ENCODE results near the gene VPS13C.

VPS13C gene

DNA sequence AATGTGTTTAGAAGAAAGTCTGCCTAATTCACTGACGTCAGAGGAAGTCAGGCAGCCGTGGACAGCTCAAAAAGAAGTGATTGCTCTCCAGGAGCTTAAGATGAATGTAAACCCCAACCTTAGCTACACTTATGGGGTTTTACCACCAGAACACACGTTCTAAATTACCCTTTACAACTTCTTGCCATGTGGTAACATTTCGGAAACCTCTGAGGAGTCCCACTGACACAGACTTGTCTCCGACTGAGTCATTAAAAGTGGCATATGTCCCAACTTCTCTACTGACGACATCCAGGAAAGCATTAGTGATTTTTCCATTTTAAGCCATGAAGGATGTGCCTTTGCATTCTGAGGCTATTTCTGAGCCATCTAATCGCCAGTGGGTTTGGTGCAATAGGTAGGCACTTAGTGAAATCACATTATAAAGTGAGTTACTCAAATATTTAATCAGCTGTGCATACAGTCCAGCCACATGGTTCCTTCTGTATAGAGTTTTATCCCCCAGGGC lies 38.9 kb upstream of the VPS13C start:
- Histone ChIP-seq H3K27me3 (ENCODE audit: control insufficient read depth in 1 of 2, insufficient read depth in 2 of 2, low read length in 2 of 2) (peaks cover 0 to 4% of the 10 kb centered on the region in 2 donors), H3K27ac (ENCODE audit: low read length) (no peak overlapping the region), H3K9me3 (ENCODE audit: control insufficient read depth in 2 of 2, low read length in 2 of 2) (no peaks in the 10 kb centered on the region), H3K9ac (ENCODE audit: low read length in 2 of 2) (no peak overlapping the region), H3K4me1 (ENCODE audit: control insufficient read depth, insufficient read depth, low read length) (no peaks in the 10 kb centered on the region), H3K4me3 (ENCODE audit: low read length in 2 of 2) (no peak overlapping the region), H3K36me3 (ENCODE audit: control insufficient read depth in 2 of 2, insufficient read depth in 2 of 2, low read length in 2 of 2) (no peaks in the 10 kb centered on the region)

- Histone ChIP-seq H3K4me3 (ENCODE audit: low read length in 2 of 2) (no peak overlapping the region), H3K9me3 (ENCODE audit: control insufficient read depth in 2 of 2, low read length in 2 of 2) (no peaks in the 10 kb centered on the region), H3K4me1 (ENCODE audit: control insufficient read depth, insufficient read depth, low read length) (no peaks in the 10 kb centered on the region), H3K27ac (ENCODE audit: low read length) (no peak overlapping the region), H3K36me3 (ENCODE audit: control insufficient read depth in 2 of 2, insufficient read depth in 2 of 2, low read length in 2 of 2) (no peaks in the 10 kb centered on the region), H3K9ac (ENCODE audit: low read length in 2 of 2) (no peak overlapping the region), H3K27me3 (ENCODE audit: control insufficient read depth in 1 of 2, insufficient read depth in 2 of 2, low read length in 2 of 2) (peaks cover 0 to 4% of the 10 kb centered on the region in 2 donors)
Observed at GRCh38 chr15:62094388-62094787, 34.1 kb upstream of the VPS13C start.

DNA sequence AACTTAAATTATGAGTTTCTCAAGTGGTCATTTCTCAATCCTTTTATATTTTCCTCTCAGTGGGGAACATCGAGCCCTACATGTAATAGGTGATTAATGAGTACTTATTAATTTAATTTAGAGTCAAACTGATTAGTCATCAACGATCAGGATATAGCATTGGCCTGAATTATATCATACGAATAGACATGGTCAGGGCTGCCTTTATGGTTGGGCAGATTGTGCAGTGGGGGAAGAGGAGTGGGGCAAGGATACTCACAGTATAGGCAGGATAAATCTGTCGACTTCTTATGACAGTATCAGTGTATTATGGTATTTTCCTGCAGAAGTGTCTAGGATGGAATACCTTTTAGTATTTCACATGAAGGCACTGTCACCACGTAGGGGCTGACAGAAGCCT lies 33.6 kb upstream of the VPS13C start:
- Histone ChIP-seq H3K9me3 (ENCODE audit: control insufficient read depth in 2 of 2, low read length in 2 of 2) (no peaks in the 10 kb centered on the region), H3K27me3 (ENCODE audit: control insufficient read depth in 1 of 2, insufficient read depth in 2 of 2, low read length in 2 of 2) (peaks cover 0 to 4% of the 10 kb centered on the region in 2 donors), H3K36me3 (ENCODE audit: control insufficient read depth in 2 of 2, insufficient read depth in 2 of 2, low read length in 2 of 2) (no peaks in the 10 kb centered on the region), H3K27ac (ENCODE audit: low read length) (no peak overlapping the region), H3K9ac (ENCODE audit: low read length in 2 of 2) (no peak overlapping the region), H3K4me3 (ENCODE audit: low read length in 2 of 2) (no peak overlapping the region), H3K4me1 (ENCODE audit: control insufficient read depth, insufficient read depth, low read length) (no peaks in the 10 kb centered on the region)

DNA sequence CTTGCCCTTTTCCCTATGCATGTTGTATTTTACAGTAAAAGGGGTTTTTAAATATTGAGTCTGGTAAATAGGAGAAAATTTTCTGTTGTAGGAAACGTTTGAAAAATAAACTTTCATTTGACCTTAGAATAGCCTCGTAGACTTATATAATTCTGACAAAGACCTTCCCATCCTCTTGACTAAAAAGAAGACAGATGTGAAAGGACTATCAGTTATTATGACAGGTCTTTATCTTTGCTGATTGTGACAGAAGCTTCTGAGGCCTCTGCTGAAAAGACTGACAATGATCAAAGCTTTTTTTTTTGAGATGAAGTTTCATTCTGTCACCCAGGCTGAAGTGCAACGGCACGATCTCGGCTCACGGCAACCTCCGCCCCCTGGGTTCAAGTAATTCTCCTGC lies 30.7 kb upstream of the VPS13C start:
- Histone ChIP-seq H3K4me1 (ENCODE audit: control insufficient read depth, insufficient read depth, low read length) (no peaks in the 10 kb centered on the region), H3K9ac (ENCODE audit: low read length in 2 of 2) (no peak overlapping the region), H3K9me3 (ENCODE audit: control insufficient read depth in 2 of 2, low read length in 2 of 2) (no peaks in the 10 kb centered on the region), H3K36me3 (ENCODE audit: control insufficient read depth in 2 of 2, insufficient read depth in 2 of 2, low read length in 2 of 2) (no peaks in the 10 kb centered on the region), H3K27me3 (ENCODE audit: control insufficient read depth in 1 of 2, insufficient read depth in 2 of 2, low read length in 2 of 2) (no peaks in the 10 kb centered on the region), H3K4me3 (ENCODE audit: low read length in 2 of 2) (no peak overlapping the region), H3K27ac (ENCODE audit: low read length) (no peak overlapping the region)

DNA sequence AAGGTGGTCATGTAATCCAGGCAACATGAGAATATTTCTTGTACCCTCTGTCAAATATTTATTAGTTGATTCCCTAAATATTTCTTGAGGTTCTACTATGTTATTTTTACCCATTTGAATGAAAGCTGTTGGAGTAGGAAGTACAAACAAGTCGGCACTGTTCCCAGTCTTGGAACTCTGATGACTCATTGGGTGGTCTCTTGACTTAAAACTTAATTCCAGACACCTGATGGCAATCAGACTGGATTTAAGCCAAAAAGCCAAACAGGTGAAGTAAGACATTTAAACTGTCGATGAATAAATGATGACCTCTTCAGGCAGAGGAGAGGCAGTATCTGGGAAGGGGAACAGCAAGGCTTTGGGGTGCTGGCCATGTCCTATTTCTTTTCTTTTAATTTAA lies 29.4 kb upstream of the VPS13C start:
- no peaks in the 10 kb centered on the region for H3K36me3 ChIP-seq (ENCODE audit: control insufficient read depth in 2 of 2, insufficient read depth in 2 of 2, low read length in 2 of 2)
- no peak overlapping the region for H3K9ac ChIP-seq (ENCODE audit: low read length in 2 of 2)
- no peak overlapping the region for H3K27ac ChIP-seq (ENCODE audit: low read length)
- H3K9me3 ChIP-seq (ENCODE audit: control insufficient read depth in 2 of 2, low read length in 2 of 2): no peaks in the 10 kb centered on the region
- no peak overlapping the region for H3K4me3 ChIP-seq (ENCODE audit: low read length in 2 of 2)
- no peaks in the 10 kb centered on the region for H3K27me3 ChIP-seq (ENCODE audit: control insufficient read depth in 1 of 2, insufficient read depth in 2 of 2, low read length in 2 of 2)
- no peaks in the 10 kb centered on the region for H3K4me1 ChIP-seq (ENCODE audit: control insufficient read depth, insufficient read depth, low read length)

DNA sequence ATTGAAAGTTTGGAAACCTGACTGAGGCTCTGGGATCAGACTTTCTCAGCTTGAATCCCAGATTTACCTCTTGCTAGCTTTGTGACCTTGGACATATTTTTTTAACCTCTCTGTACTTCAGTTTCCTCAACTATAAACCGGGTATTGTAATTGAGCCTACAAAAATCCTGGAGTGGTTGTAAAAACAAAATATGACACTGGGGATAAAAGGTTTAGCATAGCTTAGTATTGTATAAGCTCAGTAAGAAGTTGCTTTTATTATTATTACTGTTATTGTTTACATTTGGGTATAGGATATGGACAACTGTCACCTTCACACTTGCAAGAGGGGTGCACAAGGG lies 28.1 kb upstream of the VPS13C start:
- Histone ChIP-seq H3K9me3 (ENCODE audit: control insufficient read depth in 2 of 2, low read length in 2 of 2) (no peaks in the 10 kb centered on the region), H3K27me3 (ENCODE audit: control insufficient read depth in 1 of 2, insufficient read depth in 2 of 2, low read length in 2 of 2) (no peaks in the 10 kb centered on the region), H3K9ac (ENCODE audit: low read length in 2 of 2) (no peak overlapping the region), H3K27ac (ENCODE audit: low read length) (no peak overlapping the region), H3K4me1 (ENCODE audit: control insufficient read depth, insufficient read depth, low read length) (no peaks in the 10 kb centered on the region), H3K36me3 (ENCODE audit: control insufficient read depth in 2 of 2, insufficient read depth in 2 of 2, low read length in 2 of 2) (no peaks in the 10 kb centered on the region), H3K4me3 (ENCODE audit: low read length in 2 of 2) (no peak overlapping the region)

- no peaks in the 10 kb centered on the region for H3K27me3 ChIP-seq (ENCODE audit: control insufficient read depth in 1 of 2, insufficient read depth in 2 of 2, low read length in 2 of 2)
- H3K36me3 ChIP-seq (ENCODE audit: control insufficient read depth in 2 of 2, insufficient read depth in 2 of 2, low read length in 2 of 2): no peaks in the 10 kb centered on the region
- no peak overlapping the region for H3K27ac ChIP-seq (ENCODE audit: low read length)
- H3K9me3 ChIP-seq (ENCODE audit: control insufficient read depth in 2 of 2, low read length in 2 of 2): no peaks in the 10 kb centered on the region
- H3K9ac ChIP-seq (ENCODE audit: low read length in 2 of 2): no peak overlapping the region
- no peak overlapping the region for H3K4me3 ChIP-seq (ENCODE audit: low read length in 2 of 2)
- no peaks in the 10 kb centered on the region for H3K4me1 ChIP-seq (ENCODE audit: control insufficient read depth, insufficient read depth, low read length)
Observed at GRCh38 chr15:62087671-62088352, 27.6 kb upstream of the VPS13C start.

DNA sequence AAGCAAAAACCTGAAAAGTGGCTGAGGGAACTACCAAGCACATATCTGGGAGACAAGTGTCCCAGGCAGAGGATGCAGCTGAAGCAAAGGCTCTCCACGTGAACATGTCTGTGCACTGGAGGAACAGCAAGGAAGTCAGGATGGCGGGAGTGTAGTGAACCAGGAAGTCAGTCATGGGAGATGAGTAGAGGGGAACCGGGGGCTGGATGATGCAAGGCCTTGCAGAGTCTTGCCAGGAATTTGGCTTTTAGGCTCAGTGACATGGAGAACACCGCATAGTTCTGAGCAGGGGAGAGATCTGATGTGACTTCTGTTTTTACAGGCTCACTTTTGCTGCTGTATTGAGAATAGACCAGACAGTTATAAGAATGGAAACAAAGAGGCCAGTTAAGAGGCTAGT lies 25.5 kb upstream of the VPS13C start:
- no peaks in the 10 kb centered on the region for H3K36me3 ChIP-seq (ENCODE audit: control insufficient read depth in 2 of 2, insufficient read depth in 2 of 2, low read length in 2 of 2)
- H3K27ac ChIP-seq (ENCODE audit: low read length): no peak overlapping the region
- no peak overlapping the region for H3K9ac ChIP-seq (ENCODE audit: low read length in 2 of 2)
- no peaks in the 10 kb centered on the region for H3K4me1 ChIP-seq (ENCODE audit: control insufficient read depth, insufficient read depth, low read length)
- H3K4me3 ChIP-seq (ENCODE audit: low read length in 2 of 2): no peak overlapping the region
- no peaks in the 10 kb centered on the region for H3K27me3 ChIP-seq (ENCODE audit: control insufficient read depth in 1 of 2, insufficient read depth in 2 of 2, low read length in 2 of 2)
- H3K9me3 ChIP-seq (ENCODE audit: control insufficient read depth in 2 of 2, low read length in 2 of 2): no peaks in the 10 kb centered on the region

GRCh38 chr15:62083194-62084154 lies 23.2 kb upstream of the VPS13C start:
- no peaks in the 10 kb centered on the region for H3K36me3 ChIP-seq (ENCODE audit: control insufficient read depth in 2 of 2, insufficient read depth in 2 of 2, low read length in 2 of 2)
- no peak overlapping the region for H3K4me3 ChIP-seq (ENCODE audit: low read length in 2 of 2)

DNA sequence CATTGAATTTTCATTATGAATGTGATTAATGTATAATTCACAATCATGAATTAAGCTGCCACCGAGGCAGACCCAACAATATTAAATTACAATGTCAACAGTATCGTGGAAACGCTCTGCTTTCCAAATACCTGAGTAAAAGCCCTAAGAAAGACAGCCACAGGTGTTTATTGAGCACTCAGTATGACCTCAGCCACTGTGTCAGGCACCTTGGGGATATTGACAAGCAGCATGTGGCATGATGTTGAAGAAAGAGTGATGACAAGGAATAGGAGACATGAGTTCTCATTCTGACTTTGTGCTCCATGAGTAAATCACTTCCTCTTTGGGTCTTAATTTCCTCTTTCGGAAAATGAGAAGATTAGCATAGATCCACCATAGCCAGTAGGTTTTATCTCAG lies 19.3 kb upstream of the VPS13C start:
- Histone ChIP-seq H3K36me3 (ENCODE audit: control insufficient read depth in 2 of 2, insufficient read depth in 2 of 2, low read length in 2 of 2) (no peaks in the 10 kb centered on the region), H3K4me1 (ENCODE audit: control insufficient read depth, insufficient read depth, low read length) (no peaks in the 10 kb centered on the region), H3K9ac (ENCODE audit: low read length in 2 of 2) (no peak overlapping the region), H3K9me3 (ENCODE audit: control insufficient read depth in 2 of 2, low read length in 2 of 2) (no peaks in the 10 kb centered on the region), H3K27me3 (ENCODE audit: control insufficient read depth in 1 of 2, insufficient read depth in 2 of 2, low read length in 2 of 2) (no peaks in the 10 kb centered on the region), H3K4me3 (ENCODE audit: low read length in 2 of 2) (no peak overlapping the region), H3K27ac (ENCODE audit: low read length) (no peak overlapping the region)

More at GRCh38 chr15:62083194-62084154, 23.2 kb upstream of the VPS13C start:
- Histone ChIP-seq H3K9me3 (ENCODE audit: control insufficient read depth in 2 of 2, low read length in 2 of 2) (no peaks in the 10 kb centered on the region), H3K27me3 (ENCODE audit: control insufficient read depth in 1 of 2, insufficient read depth in 2 of 2, low read length in 2 of 2) (no peaks in the 10 kb centered on the region), H3K27ac (ENCODE audit: low read length) (no peak overlapping the region), H3K9ac (ENCODE audit: low read length in 2 of 2) (no peak overlapping the region), H3K4me1 (ENCODE audit: control insufficient read depth, insufficient read depth, low read length) (no peaks in the 10 kb centered on the region)
